IMR-90 (cell line): ENCODE results near the gene DNAJC27. TPM values are rescaled to one million over a fixed set of nuclear protein-coding genes. Genes with fewer than 3 reads are reported as not detected.
A peak's percentile ranks its signal among the peaks of the same experiment; 100 is the strongest.

Experiments
- ATAC-seq: fragments of 200-7000 bp; cut with Tn5 transposase; 2 replicates; pipeline ENCODE4 v1.9.1; 2020; ENCODE audit warnings: low read depth, mild to moderate bottlenecking, moderate library complexity
- BruUV-seq: library from RNA; stranded (reverse); fragments of 400-500 nt; replicated peaks from 2 replicates; lab custom pipeline; 2021; lab: Mats Ljungman, UMichigan
- CTCF ChIA-PET: fragments of 300-600 bp; formaldehyde crosslinking; extraction: SDS; loops from one replicate; lab custom pipeline; 2021; ENCODE audit warnings: antibody characterized with exemption; lab: Yijun Ruan, JAX
- POLR2A ChIA-PET: fragments of 300-600 bp; sonication (Branson Sonifier 250); formaldehyde crosslinking; loops from one replicate; lab custom pipeline; 2022; ENCODE audit warnings: antibody characterized with exemption; ENCODE audit not compliant: unreplicated experiment; lab: Charles Lee
- DNase-seq: peaks from one replicate; pipeline ENCODE4 v3.0.0; 2013
- H2AFZ ChIP-seq: replicated peaks from 2 replicates; pipeline ENCODE3; 2013; ENCODE audit warnings: low read length, mild to moderate bottlenecking; ENCODE audit not compliant: poor library complexity
- H2AK5ac ChIP-seq: 2 replicates; pipeline ENCODE4 v1.6.1; 2013; ENCODE audit warnings: low read depth, low read length, inconsistent platforms
- H2AK9ac ChIP-seq: replicated peaks from 2 replicates; pipeline ENCODE3; 2013; ENCODE audit warnings: mild to moderate bottlenecking, low read depth, low read length, moderate library complexity; ENCODE audit not compliant: poor library complexity
- H2BK120ac ChIP-seq: 2 replicates; pipeline ENCODE4 v1.6.1; 2013; ENCODE audit warnings: low read depth, low read length, inconsistent platforms
- H2BK15ac ChIP-seq: 3 replicates; pipeline ENCODE4 v1.6.1; 2013; ENCODE audit warnings: low read depth, low read length, inconsistent platforms
- H2BK20ac ChIP-seq: 2 replicates; pipeline ENCODE4 v1.6.1; 2013; ENCODE audit warnings: low read depth, mild to moderate bottlenecking, inconsistent platforms, low read length, moderate library complexity
- H2BK5ac ChIP-seq: 2 replicates; pipeline ENCODE4 v1.6.1; 2013; ENCODE audit warnings: mild to moderate bottlenecking, low read depth, low read length, inconsistent platforms; ENCODE audit not compliant: poor library complexity, severe bottlenecking
- H3K14ac ChIP-seq: replicated peaks from 2 replicates; pipeline ENCODE4 v1.6.1; 2013; ENCODE audit warnings: low read depth, low read length, inconsistent platforms
- H3K18ac ChIP-seq: 2 replicates; pipeline ENCODE4 v1.6.1; 2013; ENCODE audit warnings: low read depth, low read length, control low read depth
- H3K23ac ChIP-seq: 2 replicates; pipeline ENCODE4 v1.6.1; 2013; ENCODE audit warnings: low read depth, low read length, inconsistent platforms
- H3K27ac ChIP-seq: 2 replicates; pipeline ENCODE4 v1.5.1; 2013; ENCODE audit warnings: mild to moderate bottlenecking, control low read depth, low read length; ENCODE audit not compliant: insufficient read depth
- H3K27me3 ChIP-seq: 2 replicates; pipeline ENCODE4 v1.6.1; 2013; ENCODE audit warnings: low read length; ENCODE audit not compliant: control insufficient read depth, insufficient read depth
- H3K36me3 ChIP-seq: 2 replicates; pipeline ENCODE4 v1.6.1; 2013; ENCODE audit warnings: low read length, mixed read lengths; ENCODE audit not compliant: control insufficient read depth, insufficient read depth
- H3K4ac ChIP-seq: 2 replicates; pipeline ENCODE4 v1.6.1; 2013; ENCODE audit warnings: low read depth, low read length, inconsistent platforms
- H3K4me1 ChIP-seq: 2 replicates; pipeline ENCODE4 v1.6.1; 2013; ENCODE audit warnings: low read length, mixed read lengths; ENCODE audit not compliant: control insufficient read depth, insufficient read depth
- H3K4me2 ChIP-seq: 2 replicates; pipeline ENCODE4 v1.6.1; 2013; ENCODE audit warnings: low read depth, mild to moderate bottlenecking, control low read depth, low read length, moderate library complexity
- H3K4me3 ChIP-seq: 2 replicates; pipeline ENCODE4 v1.5.1; 2013; ENCODE audit warnings: low read depth, mild to moderate bottlenecking, control low read depth, low read length, moderate library complexity; ENCODE audit not compliant: insufficient read depth
- H3K56ac ChIP-seq: 2 replicates; pipeline ENCODE4 v1.6.1; 2013; ENCODE audit warnings: low read length, inconsistent platforms; ENCODE audit not compliant: insufficient read depth; ENCODE audit errors: extremely low read depth
- H3K79me1 ChIP-seq, 2 experiments: 2 replicates each; pipeline ENCODE4 v1.6.1; 2013; ENCODE audit warnings: low read length in 2 of 2, inconsistent platforms in 1 of 2, low read depth in 1 of 2
- H3K9ac ChIP-seq: 2 replicates; pipeline ENCODE4 v1.6.1; 2013; ENCODE audit warnings: low read depth, low read length, control low read depth
- H3K9me1 ChIP-seq: 2 replicates; pipeline ENCODE4 v1.6.1; 2013; ENCODE audit warnings: low read length, inconsistent platforms; ENCODE audit not compliant: insufficient read depth
- H3K9me3 ChIP-seq: 2 replicates; pipeline ENCODE4 v1.6.1; 2013; ENCODE audit warnings: low read length; ENCODE audit not compliant: control insufficient read depth, insufficient read depth
- H4K20me1 ChIP-seq: 2 replicates; pipeline ENCODE4 v1.6.1; 2013; ENCODE audit warnings: low read length, inconsistent platforms; ENCODE audit not compliant: insufficient read depth
- H4K5ac ChIP-seq: 2 replicates; pipeline ENCODE4 v1.6.1; 2013; ENCODE audit warnings: mild to moderate bottlenecking, low read depth, low read length, control low read depth
- H4K8ac ChIP-seq, 2 experiments: 2 replicates each; pipeline ENCODE4 v1.6.1; 2013; ENCODE audit warnings: low read depth in 2 of 2, low read length in 2 of 2, control low read depth in 1 of 2, inconsistent platforms in 1 of 2
- H4K91ac ChIP-seq: 2 replicates; pipeline ENCODE4 v1.6.1; 2013; ENCODE audit warnings: low read depth, low read length, inconsistent platforms; ENCODE audit not compliant: insufficient read depth
- BHLHE40 ChIP-seq: fragments of 150-350 bp; IDR thresholded peaks from 2 replicates; pipeline ENCODE4 v1.6.1; 2016; ENCODE audit warnings: mild to moderate bottlenecking, low read depth, low read length
- CHD1 ChIP-seq: IDR thresholded peaks from 2 replicates; pipeline ENCODE4 v1.6.1; 2012; ENCODE audit warnings: low read depth, low read length, improper control_type of control experiment
- ELK1 ChIP-seq: fragments of 150-350 bp; IDR thresholded peaks from 2 replicates; pipeline ENCODE4 v1.6.1; 2016; ENCODE audit warnings: low read depth, mild to moderate bottlenecking, low read length, moderate library complexity, borderline replicate concordance
- MAZ ChIP-seq: IDR thresholded peaks from 2 replicates; pipeline ENCODE4 v1.6.1; 2012; ENCODE audit warnings: low read depth, mild to moderate bottlenecking, low read length, improper control_type of control experiment, moderate library complexity, borderline replicate concordance
- NFE2L2 ChIP-seq: fragments of 150-350 bp; IDR thresholded peaks from 2 replicates; pipeline ENCODE4 v1.6.1; 2016; ENCODE audit warnings: low read depth, mild to moderate bottlenecking, low read length
- RCOR1 ChIP-seq: IDR thresholded peaks from 2 replicates; pipeline ENCODE4 v1.6.1; 2012; ENCODE audit warnings: mild to moderate bottlenecking, low read length, improper control_type of control experiment; ENCODE audit not compliant: insufficient replicate concordance
- RFX5 ChIP-seq: IDR thresholded peaks from 2 replicates; pipeline ENCODE4 v1.8.0; 2012; ENCODE audit warnings: low read depth, mild to moderate bottlenecking, low read length, moderate library complexity
- SMC3 ChIP-seq: fragments of 150-350 bp; IDR thresholded peaks from 2 replicates; pipeline ENCODE4 v1.6.1; 2016; ENCODE audit warnings: low read depth, mild to moderate bottlenecking, antibody characterized with exemption, low read length, moderate library complexity
- WGBS, 2 experiments: methylation state at CpG; one replicate each; pipeline versions ENCODE4 v1.1.5 to v1.1.7; 2013; ENCODE audit warnings: missing lambda C conversion rate in 2 of 2; ENCODE audit not compliant: insufficient read length in 1 of 2; ENCODE audit errors: extremely low coverage in 2 of 2; 5-methylcytosine and 5-hydroxymethylcytosine counted together
- dilution Hi-C: fragments of 300-500 bp; cut with HindIII; formaldehyde crosslinking; loops from one replicate; pipeline ENCODE4 v1.14.3; 2018; ENCODE audit warnings: low sequenced_read_pairs; ENCODE audit not compliant: unreplicated experiment
- in situ Hi-C: fragments of 300-500 bp; cut with MboI; formaldehyde crosslinking; loops from 3 replicates; pipeline ENCODE4 v1.14.3; 2019; ENCODE audit warnings: low sequenced_read_pairs, inconsistent platforms, mixed read lengths
- intact Hi-C: fragments of 100-400 bp; cut with micrococcal nuclease; formaldehyde crosslinking; loops from 2 replicates; pipeline ENCODE4 v1.10.0; 2022
- polyA plus RNA-seq, 3 experiments: library from polyadenylated mRNA; depleted of rRNA; stranded (reverse); fragments of >200 nt; gene quantifications; 2 replicates each; pipeline ENCODE4 v1.2.3, GENCODE V29; 2012; ENCODE audit warnings: low replicate concordance in 1 of 3
- total RNA-seq: library from RNA; depleted of rRNA; stranded (reverse); fragments of >200 nt; gene quantifications from 2 replicates; pipeline ENCODE4 v1.2.3, GENCODE V29; 2012

The DNAJC27 gene
- total and polyA plus RNA-seq, 2 of the 4 experiments (the other 2 are of a cell fraction), result 1.6 to 2.0 TPM

GRCh38 chr2:24920098-24920808 lies 51.5 kb downstream of the DNAJC27 start, which contains the start of gene ADCY3 (continued):
- TF ChIP-seq BHLHE40 (no peak), MAZ (no peak)

- Histone ChIP-seq H2BK20ac (no peak overlapping the region), H2BK120ac (no peak overlapping the region), H3K4me3 (peak overlapping the region; percentile 68), H2AK9ac (peak overlapping the region; percentile 21), H3K4me2 (peak overlapping the region; percentile 44), H4K91ac (0 out of 2 replicates have a peak overlapping the region, but pooled peaks have one; percentile 15), H3K27me3 (no peaks in the 10 kb centered on the region), H3K9ac (peak overlapping the region; percentile 82), H3K79me1 (peaks cover 3 to 35% of the 10 kb centered on the region in 2 experiments; a peak in 3 of 4 replicates), H3K9me1 (peaks cover 3% of the 10 kb centered on the region; the same call in 1 of the 2 replicates), H4K20me1 (peaks cover 10% of the 10 kb centered on the region), H2AFZ (peak overlapping the region; percentile 85), H4K8ac (peak overlapping the region; percentile 20 to 47; a peak in 1 of 4 replicates), H3K4ac (peak overlapping the region; percentile 54), H3K27ac (peak overlapping the region; percentile 21), H3K14ac (peak overlapping the region; percentile 6; the same call in 1 of the 2 replicates), H3K18ac (0 out of 2 replicates have a peak overlapping the region, but pooled peaks have one; percentile 0), H2BK5ac (peak overlapping the region; percentile 8), H2AK5ac (no peak overlapping the region), H2BK15ac (no peak overlapping the region), H3K23ac (no peak overlapping the region; the same call in 1 of the 2 replicates), H3K4me1 (peaks cover 22% of the 10 kb centered on the region; the same call in 1 of the 2 replicates), H3K36me3 (peaks cover 14% of the 10 kb centered on the region; the same call in 1 of the 2 replicates), H3K56ac (peak overlapping the region; percentile 24; the same call in 1 of the 2 replicates), H3K9me3 (no peaks in the 10 kb centered on the region), H4K5ac (peak overlapping the region; percentile 0)
- ATAC-seq (peak; percentile 58), DNase-seq (no peak)
- BruUV-seq, result TSS peak; percentile 62
- TF ChIP-seq RFX5 (no peak), SMC3 (no peak), RCOR1 (no peak), ELK1 (no peak), CHD1 (no peak), NFE2L2 (no peak)
- dilution Hi-C loops, result no loop called here
- in situ Hi-C loops, result no loop called here
- POLR2A ChIA-PET, result no interaction called here
- WGBS, 2 experiments, result 0% methylated on average over 10 of the region's 76 CpGs; no CpG with 5 or more reads in 1 of the 2 experiments
- intact Hi-C loops, result loop anchor here (5.0 kb wide), 1 partner anchor 507 kb away; no protein-coding TSS in a partner anchor
- CTCF ChIA-PET, result no interaction called here
Observed at GRCh38 chr2:24919506-24920097, 52.2 kb downstream of the DNAJC27 start.
